ENCODE data around the gene SPEG.

SPEG gene

GRCh38 chr2:219386532-219387280, 47.9 kb upstream of the SPEG start:
- H3K4me2 ChIP-seq (ENCODE audit: low read length) = peak overlapping the region; percentile 82
- peaks cover 16% of the 10 kb centered on the region for H3K36me3 ChIP-seq (ENCODE audit: insufficient read depth, low read length)
- no peaks in the 10 kb centered on the region for H3K9me2 ChIP-seq (ENCODE audit: low read depth, low read length)
- no peak overlapping the region for H3K27ac ChIP-seq (ENCODE audit: low read depth, low read length, poor library complexity, severe bottlenecking)
- peak overlapping the region; percentile 75 for H3K9ac ChIP-seq (ENCODE audit: low read length)
- no peaks in the 10 kb centered on the region for H3K79me2 ChIP-seq (ENCODE audit: insufficient read depth, low read length)
- H2AFZ ChIP-seq (ENCODE audit: low read length) = no peak overlapping the region
- no peaks in the 10 kb centered on the region for H3K9me3 ChIP-seq (ENCODE audit: low read length)
- TF ChIP-seq CTCF (IDR thresholded peaks at IDR 0.05; ENCODE audit: low read length) = no peak
- TF ChIP-seq EZH2 (IDR thresholded peaks at IDR 0.05; ENCODE audit: borderline replicate concordance, low read length) = no peak
- no peaks in the 10 kb centered on the region for H3F3A ChIP-seq (ENCODE audit: insufficient read depth, low read length)
- peaks cover 14% of the 10 kb centered on the region for H3K4me1 ChIP-seq (ENCODE audit: insufficient read depth, low read length, severe bottlenecking)
- no peaks in the 10 kb centered on the region for H3K27me3 ChIP-seq (ENCODE audit: insufficient read depth, low read length)
- peak overlapping the region; percentile 74 for H3K4me3 ChIP-seq (ENCODE audit: low read depth, low read length, poor library complexity, severe bottlenecking)
- no peaks in the 10 kb centered on the region for H4K20me1 ChIP-seq (ENCODE audit: insufficient read depth, low read length)

- Histone ChIP-seq H4K20me1 (ENCODE audit: insufficient read depth, low read length) (no peaks in the 10 kb centered on the region), H3K27ac (ENCODE audit: low read depth, low read length, poor library complexity, severe bottlenecking) (peak within 1 kb of the TSS; percentile 15)
These were observed 47.1 kb upstream of the SPEG start, which contains the start of gene DNPEP for GRCh38 chr2:219387306-219388120. Gene DNPEP (minus strand): TSS chr2:219387912. CDS start chr2:219387794, 118 bp downstream.

GRCh38 chr2:219388121-219388906, 46.3 kb upstream of the SPEG start:
- no peaks in the 10 kb centered on the region for H3F3A ChIP-seq (ENCODE audit: insufficient read depth, low read length)
- H3K36me3 ChIP-seq (ENCODE audit: insufficient read depth, low read length) = peaks cover 16% of the 10 kb centered on the region
- peak; percentile 66 for TF ChIP-seq CTCF (IDR thresholded peaks at IDR 0.05; ENCODE audit: low read length)
- TF ChIP-seq EZH2 (IDR thresholded peaks at IDR 0.05; ENCODE audit: borderline replicate concordance, low read length) = no peak
- H4K20me1 ChIP-seq (ENCODE audit: insufficient read depth, low read length) = no peaks in the 10 kb centered on the region
- H2AFZ ChIP-seq (ENCODE audit: low read length) = peak overlapping the region; percentile 15
- H3K4me3 ChIP-seq (ENCODE audit: low read depth, low read length, poor library complexity, severe bottlenecking) = peak overlapping the region; percentile 52
- H3K27ac ChIP-seq (ENCODE audit: low read depth, low read length, poor library complexity, severe bottlenecking) = no peak overlapping the region
- peak overlapping the region; percentile 47 for H3K9ac ChIP-seq (ENCODE audit: low read length)
- peaks cover 14% of the 10 kb centered on the region for H3K4me1 ChIP-seq (ENCODE audit: insufficient read depth, low read length, severe bottlenecking)
- H3K9me2 ChIP-seq (ENCODE audit: low read depth, low read length) = no peaks in the 10 kb centered on the region
- no peaks in the 10 kb centered on the region for H3K27me3 ChIP-seq (ENCODE audit: insufficient read depth, low read length)
- no peaks in the 10 kb centered on the region for H3K79me2 ChIP-seq (ENCODE audit: insufficient read depth, low read length)
- H3K4me2 ChIP-seq (ENCODE audit: low read length) = peak overlapping the region; percentile 61
- no peaks in the 10 kb centered on the region for H3K9me3 ChIP-seq (ENCODE audit: low read length)

More at GRCh38 chr2:219387306-219388120, 47.1 kb upstream of the SPEG start, which contains the start of gene DNPEP:
- Histone ChIP-seq H3F3A (ENCODE audit: insufficient read depth, low read length) (no peaks in the 10 kb centered on the region), H3K9ac (ENCODE audit: low read length) (peak within 1 kb of the TSS; percentile 75), H3K4me3 (ENCODE audit: low read depth, low read length, poor library complexity, severe bottlenecking) (peak within 1 kb of the TSS; percentile 74), H3K79me2 (ENCODE audit: insufficient read depth, low read length) (no peaks in the 10 kb centered on the region), H3K9me3 (ENCODE audit: low read length) (no peaks in the 10 kb centered on the region), H3K27me3 (ENCODE audit: insufficient read depth, low read length) (no peaks in the 10 kb centered on the region), H2AFZ (ENCODE audit: low read length) (peak within 1 kb of the TSS; percentile 15), H3K36me3 (ENCODE audit: insufficient read depth, low read length) (peaks cover 16% of the 10 kb centered on the region), H3K9me2 (ENCODE audit: low read depth, low read length) (no peaks in the 10 kb centered on the region), H3K4me1 (ENCODE audit: insufficient read depth, low read length, severe bottlenecking) (peaks cover 14% of the 10 kb centered on the region), H3K4me2 (ENCODE audit: low read length) (peak within 1 kb of the TSS; percentile 82)
- no peak for TF ChIP-seq EZH2 (IDR thresholded peaks at IDR 0.05; ENCODE audit: borderline replicate concordance, low read length)

Data from OCI-LY1 (cell line).